HL-60 (cell line): ENCODE measurements around the gene TENM4.

Experiments used
- DNase-seq, 2 experiments: peaks; one replicate each; pipeline ENCODE4 v3.0.0-alpha.2; 2010 to 2020; ENCODE audit warnings: low read depth in 1 of 2, low spot score in 1 of 2
- H3K27ac ChIP-seq: fragments of 250-450 bp; sonication (Bioruptor Pico); replicated peaks from 2 replicates; pipeline ENCODE4 v1.5.1; 2020; ENCODE audit warnings: mild to moderate bottlenecking, moderate library complexity
- H3K27me3 ChIP-seq: fragments of 250-450 bp; sonication (Bioruptor Pico); 2 replicates; pipeline ENCODE4 v1.5.1; 2021; ENCODE audit warnings: mild to moderate bottlenecking, moderate library complexity; ENCODE audit not compliant: insufficient read depth, poor library complexity, severe bottlenecking
- H3K4me3 ChIP-seq: replicated peaks from 2 replicates; pipeline ENCODE4 v1.5.1; 2011; ENCODE audit warnings: mild to moderate bottlenecking, control low read depth, low read length; ENCODE audit not compliant: insufficient read depth
- GABPA ChIP-seq: IDR thresholded peaks from 2 replicates; pipeline ENCODE4 v1.6.1; 2012; ENCODE audit warnings: low read depth
- POLR2AphosphoS5 ChIP-seq: IDR thresholded peaks from 2 replicates; pipeline ENCODE4 v1.6.1; 2012; ENCODE audit warnings: low read depth
- REST ChIP-seq: IDR thresholded peaks from 2 replicates; pipeline ENCODE4 v1.6.1; 2012; ENCODE audit warnings: low read depth; ENCODE audit not compliant: insufficient replicate concordance
- SPI1 ChIP-seq: IDR thresholded peaks from 2 replicates; pipeline ENCODE4 v1.6.1; 2012; ENCODE audit warnings: low read depth, mild to moderate bottlenecking, borderline replicate concordance
- TF ChIP-seq, protein P1 (sequence below): IDR thresholded peaks from one replicate; pipeline ENCODE4 v1.5.1; 2011; ENCODE audit warnings: low read length, control low read depth, inconsistent platforms; ENCODE audit not compliant: insufficient read depth

The TENM4 gene

DNA sequence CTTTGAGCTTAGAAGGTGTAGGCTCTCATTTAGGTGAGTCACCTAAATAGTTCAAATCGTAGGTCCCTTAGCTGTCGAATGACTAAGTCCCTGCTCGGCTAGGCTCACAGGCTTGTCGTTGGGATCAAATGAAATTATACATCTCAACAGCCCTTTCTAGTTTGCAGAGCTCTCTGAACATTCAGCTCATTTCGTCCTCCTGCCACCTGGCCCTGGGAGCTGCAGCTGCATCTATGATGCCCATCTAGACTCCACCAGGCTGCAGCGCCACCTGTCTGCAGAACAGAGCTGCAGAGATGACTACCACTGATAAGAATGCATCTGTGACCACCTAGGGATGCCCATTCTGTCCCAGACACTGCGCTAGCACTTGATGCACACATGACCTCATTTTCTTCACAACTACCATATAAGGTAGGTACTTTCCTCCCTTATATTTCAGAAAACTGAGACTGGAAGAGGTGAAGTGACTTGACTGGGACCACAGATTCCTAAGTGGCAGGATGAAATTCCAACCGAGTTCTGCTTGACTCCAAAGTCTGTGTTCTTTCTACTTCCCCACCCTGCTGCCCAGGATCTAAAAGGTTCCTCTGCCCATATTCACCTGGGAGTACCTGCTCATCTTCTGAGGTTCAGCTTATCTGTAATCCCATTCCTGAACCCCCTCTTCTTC lies 725.1 kb downstream of the TENM4 start:
- Histone ChIP-seq H3K27ac (no peak overlapping the region), H3K27me3 (no peaks in the 10 kb centered on the region), H3K4me3 (no peak overlapping the region)
- TF ChIP-seq GABPA (no peak), REST (no peak), SPI1 (no peak)
- TF ChIP-seq, protein P1, sequence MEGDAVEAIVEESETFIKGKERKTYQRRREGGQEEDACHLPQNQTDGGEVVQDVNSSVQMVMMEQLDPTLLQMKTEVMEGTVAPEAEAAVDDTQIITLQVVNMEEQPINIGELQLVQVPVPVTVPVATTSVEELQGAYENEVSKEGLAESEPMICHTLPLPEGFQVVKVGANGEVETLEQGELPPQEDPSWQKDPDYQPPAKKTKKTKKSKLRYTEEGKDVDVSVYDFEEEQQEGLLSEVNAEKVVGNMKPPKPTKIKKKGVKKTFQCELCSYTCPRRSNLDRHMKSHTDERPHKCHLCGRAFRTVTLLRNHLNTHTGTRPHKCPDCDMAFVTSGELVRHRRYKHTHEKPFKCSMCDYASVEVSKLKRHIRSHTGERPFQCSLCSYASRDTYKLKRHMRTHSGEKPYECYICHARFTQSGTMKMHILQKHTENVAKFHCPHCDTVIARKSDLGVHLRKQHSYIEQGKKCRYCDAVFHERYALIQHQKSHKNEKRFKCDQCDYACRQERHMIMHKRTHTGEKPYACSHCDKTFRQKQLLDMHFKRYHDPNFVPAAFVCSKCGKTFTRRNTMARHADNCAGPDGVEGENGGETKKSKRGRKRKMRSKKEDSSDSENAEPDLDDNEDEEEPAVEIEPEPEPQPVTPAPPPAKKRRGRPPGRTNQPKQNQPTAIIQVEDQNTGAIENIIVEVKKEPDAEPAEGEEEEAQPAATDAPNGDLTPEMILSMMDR: peak; percentile 75
- DNase-seq: peak; percentile 4 to 37

DNA sequence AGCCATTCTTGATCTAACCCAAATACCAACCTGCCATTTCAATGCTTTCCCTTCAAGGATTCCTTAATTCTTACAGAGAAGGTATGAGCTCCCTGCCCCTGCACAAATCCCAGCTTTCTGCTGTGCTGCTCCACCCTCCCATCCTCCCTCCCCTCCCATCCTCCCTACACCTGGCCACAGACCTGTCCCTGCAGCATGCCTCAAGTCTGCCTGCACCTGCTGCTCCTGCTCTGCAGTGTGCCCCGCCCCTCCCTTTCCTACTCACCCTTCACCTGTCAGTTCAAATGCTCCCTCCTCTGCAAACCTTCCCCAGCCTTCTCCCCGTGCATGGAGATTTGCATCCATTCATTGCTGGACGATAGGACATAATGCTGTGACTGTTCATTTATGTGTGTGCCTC lies 726.3 kb downstream of the TENM4 start:
- no peak for DNase-seq
- H3K27me3 ChIP-seq: peaks cover 2% of the 10 kb centered on the region
- no peak overlapping the region for H3K27ac ChIP-seq
- H3K4me3 ChIP-seq: no peak overlapping the region
- TF ChIP-seq REST (no peak), SPI1 (no peak)
- TF ChIP-seq, protein P1: no peak

- no peak for TF ChIP-seq GABPA
- no peak for DNase-seq
- Histone ChIP-seq H3K4me3 (no peak overlapping the region), H3K27ac (no peak overlapping the region), H3K27me3 (peaks cover 2% of the 10 kb centered on the region)
Observed at GRCh38 chr11:78711735-78712134, 729.1 kb downstream of the TENM4 start.

DNA sequence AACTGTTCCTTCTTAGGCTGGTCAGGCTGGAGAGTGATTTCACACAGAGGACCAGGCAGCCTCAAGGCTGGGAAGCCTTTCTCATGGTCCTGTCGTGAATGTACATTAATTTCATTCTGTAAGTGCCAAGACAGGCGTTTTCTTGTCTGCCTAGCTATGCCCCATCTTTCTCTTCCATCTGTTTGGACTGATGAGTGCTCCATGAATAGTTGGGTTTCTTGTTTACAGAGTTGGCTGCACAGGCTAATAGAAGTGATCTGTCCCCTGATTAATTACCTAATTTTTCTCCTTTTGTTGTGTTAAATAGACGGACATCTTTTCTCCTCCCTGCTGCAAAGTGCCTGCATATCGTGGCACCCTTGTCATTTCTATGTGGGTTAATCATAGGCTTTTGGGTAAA lies 730.4 kb downstream of the TENM4 start:
- TF ChIP-seq POLR2AphosphoS5 (no peak), SPI1 (no peak), REST (no peak), GABPA (no peak)
- TF ChIP-seq, protein P1: no peak
- Histone ChIP-seq H3K27me3 (peaks cover 2% of the 10 kb centered on the region), H3K4me3 (no peak overlapping the region), H3K27ac (no peak overlapping the region)
- DNase-seq: no peak
